Measurements from ENCODE around the gene ZNF275.

- TF ChIP-seq TAF1 (IDR thresholded peaks at IDR 0.05; ENCODE audit: borderline replicate concordance, insufficient read depth, low read length) = no peak
- TF ChIP-seq POLR2AphosphoS5 (IDR thresholded peaks at IDR 0.05; ENCODE audit: low read depth, low read length) = no peak
- TF ChIP-seq REST (IDR thresholded peaks at IDR 0.05; ENCODE audit: insufficient read depth in 1 of 2, low read depth in 2 of 2, low read length in 2 of 2) = no peak
Observed at GRCh38 chrX:153320555-153321184, 13.3 kb upstream of the ZNF275 start.

All from PFSK-1 (cell line).